Myocyte (in vitro differentiated cells): ENCODE results near the gene HLA-A. TPM values are rescaled to one million over a fixed set of nuclear protein-coding genes. Genes with fewer than 3 reads are reported as not detected.
A peak's percentile ranks its signal among the peaks of the same experiment; 100 is the strongest.

Source experiments
- DNase-seq: peaks from one replicate; pipeline ENCODE4 v3.0.0-alpha.2; 2012; ENCODE audit warnings: low read depth
- total RNA-seq: library from RNA; depleted of rRNA; stranded (reverse); fragments of >200 nt; gene quantifications from 2 replicates; pipeline ENCODE4 v1.2.3, GENCODE V29; 2014

HLA-A gene
- total RNA-seq, 1 donor from 2014 or later: 1,076 TPM

GRCh38 chr6:29933955-29934354, 8.4 kb upstream of the HLA-A start:
- DNase-seq: no peak

- DNase-seq: no peak
Observed at GRCh38 chr6:29935273-29935955, 6.9 kb upstream of the HLA-A start.

GRCh38 chr6:29938746-29939508, 3.4 kb upstream of the HLA-A start:
- DNase-seq: no peak

- no peak for DNase-seq
Observed at GRCh38 chr6:29941016-29941415, 1.3 kb upstream of the HLA-A start.

- DNase-seq: no peak
Observed at GRCh38 chr6:29941471-29941870, 861 bp upstream of the HLA-A start.

GRCh38 chr6:29941916-29942274, 437 bp upstream of the HLA-A start:
- DNase-seq: no peak

- no peak for DNase-seq
Observed at GRCh38 chr6:29943053-29943966, 978 bp downstream of the HLA-A start.

GRCh38 chr6:29945281-29945820, 3.0 kb downstream of the HLA-A start:
- DNase-seq: no peak

- no peak for DNase-seq
Observed at GRCh38 chr6:29946223-29947076, 4.1 kb downstream of the HLA-A start.

GRCh38 chr6:29947077-29947980, 5.0 kb downstream of the HLA-A start:
- DNase-seq: peak; percentile 74

- DNase-seq: no peak
Observed at GRCh38 chr6:29948277-29948676, 5.9 kb downstream of the HLA-A start.

- DNase-seq: no peak
Observed at GRCh38 chr6:29949934-29950333, 7.6 kb downstream of the HLA-A start.

- DNase-seq: no peak
Observed at GRCh38 chr6:29951882-29952281, 9.6 kb downstream of the HLA-A start.

GRCh38 chr6:29953001-29953441, 10.7 kb downstream of the HLA-A start:
- DNase-seq: peak; percentile 94

- DNase-seq: peak; percentile 55
Observed at GRCh38 chr6:29953686-29954085, 11.4 kb downstream of the HLA-A start.

GRCh38 chr6:29954272-29954671, 11.9 kb downstream of the HLA-A start:
- DNase-seq: no peak

GRCh38 chr6:29955783-29956182, 13.5 kb downstream of the HLA-A start:
- no peak for DNase-seq

GRCh38 chr6:29956518-29956917, 14.2 kb downstream of the HLA-A start:
- no peak for DNase-seq

GRCh38 chr6:29958046-29958445, 15.7 kb downstream of the HLA-A start:
- no peak for DNase-seq
